GM19452 (cell line): ENCODE results near the gene BLOC1S4.

ENCODE experiments used
- ATAC-seq: cut with Tn5 transposase; IDR thresholded peaks from one replicate; pipeline ENCODE4 v1.9.1; 2021; ENCODE audit not compliant: unreplicated experiment

BLOC1S4 gene

GRCh38 chr4:6689506-6689960, 26.4 kb upstream of the BLOC1S4 start:
- ATAC-seq, result no peak

- no peak for ATAC-seq
These were observed 23.6 kb upstream of the BLOC1S4 start for GRCh38 chr4:6692379-6692778.

GRCh38 chr4:6692806-6693205, 23.2 kb upstream of the BLOC1S4 start:
- no peak for ATAC-seq

DNA sequence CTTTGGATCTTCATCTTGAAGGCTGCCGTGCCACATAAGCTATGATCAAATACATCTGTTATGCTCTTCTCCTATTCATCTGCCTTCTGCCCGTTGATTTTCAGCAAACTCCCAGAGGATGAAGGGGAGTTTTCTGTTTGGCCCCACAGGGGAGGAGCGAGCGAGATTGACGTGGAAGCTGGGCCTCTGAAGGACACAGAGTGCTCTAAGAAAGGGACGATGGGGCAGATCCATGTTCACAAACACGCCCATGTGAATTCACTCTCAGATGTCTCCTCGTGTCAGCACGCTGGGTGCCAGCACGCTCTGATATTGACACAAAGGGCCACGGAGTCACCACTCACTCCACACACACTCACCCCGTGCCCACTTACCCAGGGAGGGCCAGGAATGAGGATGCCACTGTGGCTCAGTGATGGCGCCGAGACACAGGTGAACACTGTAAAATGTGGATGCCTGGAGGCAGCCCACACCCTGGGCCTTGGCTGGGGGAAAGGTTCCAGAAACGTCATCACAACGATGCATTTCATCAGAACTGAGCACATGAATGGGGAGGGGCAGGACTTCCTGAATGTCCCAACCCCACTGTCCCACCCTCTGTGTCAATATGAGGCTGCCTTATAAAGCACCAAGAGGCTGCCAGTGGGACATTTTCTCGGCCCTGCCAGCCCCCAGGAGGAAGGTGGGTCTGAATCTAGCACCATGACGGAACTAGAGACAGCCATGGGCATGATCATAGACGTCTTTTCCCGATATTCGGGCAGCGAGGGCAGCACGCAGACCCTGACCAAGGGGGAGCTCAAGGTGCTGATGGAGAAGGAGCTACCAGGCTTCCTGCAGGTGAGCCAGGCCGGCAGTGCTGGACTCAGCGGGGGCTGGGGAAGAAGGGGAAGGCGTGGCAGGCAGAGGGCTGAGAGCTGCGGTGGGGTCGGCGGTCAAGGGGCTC, 22.5 kb upstream of the BLOC1S4 start, which contains the start of gene S100P:
Gene S100P, plus strand, starts transcription at position 648 of the 946 bp plus-strand sequence. Its CDS starts 55 bp downstream, at position 703.
- no peak for ATAC-seq

GRCh38 chr4:6694177-6694901, 21.6 kb upstream of the BLOC1S4 start:
- ATAC-seq, result no peak

- ATAC-seq, result no peak
These were observed 20.0 kb upstream of the BLOC1S4 start for GRCh38 chr4:6695660-6696610.

GRCh38 chr4:6696611-6697010, 19.4 kb upstream of the BLOC1S4 start:
- ATAC-seq, result no peak

GRCh38 chr4:6697131-6697530, 18.8 kb upstream of the BLOC1S4 start:
- ATAC-seq, result no peak

DNA sequence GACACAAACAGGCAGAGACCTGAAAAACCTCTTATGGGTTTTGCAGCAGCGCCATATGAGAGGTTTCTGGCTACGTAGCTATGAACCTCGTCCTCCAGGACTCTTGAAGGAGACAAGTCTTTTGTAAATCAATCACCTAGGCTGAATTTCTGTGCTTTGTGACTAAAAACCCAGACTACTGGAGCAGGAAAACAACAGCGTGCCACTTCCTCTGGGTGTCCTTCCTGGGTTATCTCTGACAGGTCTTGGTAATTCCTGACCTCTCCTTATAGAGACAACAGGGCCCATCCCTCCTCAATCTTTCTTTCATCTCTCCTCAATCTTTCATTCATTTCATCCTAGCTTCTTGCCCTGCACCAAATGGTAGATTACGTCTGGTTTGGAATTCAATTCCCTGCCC, 16.6 kb upstream of the BLOC1S4 start:
- no peak for ATAC-seq

GRCh38 chr4:6699903-6700302, 16.1 kb upstream of the BLOC1S4 start:
- ATAC-seq, result no peak

DNA sequence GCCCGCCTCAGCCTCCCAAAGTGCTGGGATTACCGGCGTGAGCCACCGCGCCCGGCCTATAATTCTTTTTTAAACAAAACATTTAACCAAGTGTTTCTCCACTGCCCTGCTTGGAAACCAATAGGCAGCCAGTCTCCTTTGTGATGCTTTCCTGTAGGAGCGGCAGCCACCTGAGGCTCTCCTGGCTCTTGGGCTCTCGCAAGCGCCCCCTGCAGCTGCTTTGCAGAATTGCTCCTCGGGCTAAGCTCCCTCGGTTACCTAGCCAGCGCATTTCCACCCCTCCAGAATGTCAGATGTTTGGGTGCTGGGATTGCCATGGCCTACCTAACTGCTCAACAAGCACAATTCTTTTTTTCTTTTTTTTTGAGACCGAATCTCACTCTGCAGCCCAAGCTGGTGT, 14.6 kb upstream of the BLOC1S4 start:
- no peak for ATAC-seq

DNA sequence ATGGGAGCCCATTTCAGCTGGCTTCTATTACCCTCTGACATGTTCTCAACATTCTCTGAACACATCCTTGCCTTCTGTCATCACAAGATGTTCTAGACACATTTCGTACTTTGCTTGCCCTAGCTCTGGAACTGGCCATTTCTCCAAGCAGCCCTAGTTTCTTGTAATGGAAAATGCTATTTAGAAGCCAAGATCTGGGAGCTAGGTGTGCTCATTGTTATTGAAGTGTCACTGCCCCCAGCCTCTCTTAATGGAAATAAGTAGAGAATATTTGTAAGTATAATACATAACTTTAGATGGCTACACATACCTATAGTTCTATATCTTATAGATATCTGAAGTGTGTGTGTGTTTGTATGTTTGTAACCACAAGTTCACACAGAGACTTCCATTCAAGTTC, 13.2 kb upstream of the BLOC1S4 start:
- no peak for ATAC-seq

DNA sequence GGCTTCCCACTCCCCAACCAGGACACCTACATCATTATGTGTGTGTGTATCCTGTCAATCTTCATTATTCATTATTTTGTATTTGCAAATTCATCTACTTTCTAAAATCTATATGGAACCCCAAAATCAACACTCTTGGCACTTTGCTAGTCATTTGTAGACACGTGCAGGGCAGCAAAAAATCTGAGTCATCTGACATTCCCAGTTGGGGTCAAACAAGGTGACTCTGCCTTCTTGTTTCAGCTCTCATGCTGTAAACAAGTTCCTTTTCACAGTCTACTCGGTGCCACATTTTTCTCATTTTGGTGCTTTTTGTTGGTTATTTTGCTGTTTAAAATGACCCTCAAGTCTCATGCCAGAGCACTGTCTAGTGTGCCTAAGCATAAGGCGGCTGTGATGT, 12.2 kb upstream of the BLOC1S4 start:
- no peak for ATAC-seq

GRCh38 chr4:6705646-6706045, 10.3 kb upstream of the BLOC1S4 start:
- no peak for ATAC-seq

DNA sequence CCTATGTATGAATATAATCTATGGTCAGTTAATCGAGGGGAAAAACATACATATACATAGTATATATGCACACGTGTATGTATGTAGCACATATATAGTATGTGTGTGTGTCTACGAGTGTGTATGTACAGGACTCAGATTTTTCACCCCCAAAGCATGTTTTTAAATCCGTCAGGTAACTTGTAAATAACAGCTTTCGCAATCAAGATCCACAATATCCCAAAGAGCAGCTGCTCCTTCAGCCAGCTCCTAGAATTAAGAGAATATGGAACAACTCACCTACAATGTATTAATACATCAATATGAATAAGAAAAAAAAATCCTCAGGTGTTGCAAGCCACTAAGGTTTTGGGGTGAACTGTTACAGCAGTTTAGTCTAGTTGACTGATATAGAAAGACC, 9.8 kb upstream of the BLOC1S4 start:
- ATAC-seq, result no peak

- ATAC-seq, result peak; percentile 66
These were observed 6.5 kb upstream of the BLOC1S4 start, which contains the start of gene MRFAP1L1 for GRCh38 chr4:6709230-6710114. Gene MRFAP1L1, minus strand, starts transcription at chr4:6709865. Its CDS starts 236 bp downstream, at chr4:6709629.

DNA sequence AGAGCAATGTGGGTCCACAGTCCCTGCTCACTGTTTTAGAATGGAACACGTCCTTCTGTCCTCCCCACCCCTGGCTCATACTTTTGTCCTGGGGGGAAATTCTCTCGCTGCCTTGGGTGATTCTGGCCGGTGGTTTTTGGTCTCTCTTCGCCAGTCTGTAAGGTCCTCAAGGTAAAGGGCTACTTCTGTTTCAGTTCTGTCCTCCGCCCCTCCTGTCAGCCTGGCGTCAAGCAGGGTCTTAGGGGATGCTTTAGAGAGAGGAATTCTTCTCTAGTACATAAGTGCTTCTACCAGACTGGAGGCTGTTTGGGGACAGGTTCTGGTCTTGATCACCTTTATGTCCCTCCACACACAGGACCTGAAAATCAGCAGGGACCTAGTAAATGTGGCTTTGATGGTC, 5.7 kb upstream of the BLOC1S4 start:
- ATAC-seq, result peak; percentile 5

GRCh38 chr4:6710996-6711395, 5.0 kb upstream of the BLOC1S4 start:
- ATAC-seq, result no peak

- no peak for ATAC-seq
These were observed 1.0 kb upstream of the BLOC1S4 start for GRCh38 chr4:6714954-6715353.

DNA sequence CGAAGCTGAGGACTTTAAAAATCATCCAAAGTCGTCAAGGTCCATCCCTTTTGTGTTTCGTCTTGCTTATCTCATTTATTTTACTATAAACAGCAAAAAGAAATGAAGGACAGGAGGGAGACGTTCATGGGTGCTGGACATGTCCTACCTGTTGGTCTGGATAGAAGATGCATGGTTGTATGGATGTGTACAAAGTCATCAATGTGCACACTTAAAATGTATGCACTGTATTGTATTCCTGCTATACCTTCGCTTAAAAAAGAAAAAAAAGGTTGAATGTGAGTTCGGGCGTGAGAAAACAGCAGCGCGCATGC, 313 bp upstream of the BLOC1S4 start:
- ATAC-seq, result no peak
